Endothelial cell of umbilical vein (primary cell): ENCODE measurements around the gene SLC4A5. TPM values are rescaled to one million over a fixed set of nuclear protein-coding genes. Genes with fewer than 3 reads are reported as not detected.

Source experiments
- BruUV-seq: library from RNA; stranded (reverse); fragments of 400-500 nt; replicated peaks from 2 replicates; lab custom pipeline; 2021; lab: Mats Ljungman, UMichigan
- CTCF ChIA-PET: fragments of 300-600, 350-600 bp; sonication (Branson Sonifier 250); formaldehyde crosslinking; loops from one replicate; lab custom pipeline; 2021; ENCODE audit warnings: antibody characterized with exemption, inconsistent platforms; lab: Charles Lee
- POLR2A ChIA-PET: fragments of 300-600, 350-600 bp; sonication (Branson Sonifier 250); formaldehyde crosslinking; loops from one replicate; lab custom pipeline; 2021; ENCODE audit warnings: antibody characterized with exemption, inconsistent platforms; lab: Charles Lee
- DNase-seq: peaks from one replicate; pipeline ENCODE4 v3.0.0-alpha.2; 2011; ENCODE audit warnings: low read depth, low spot score
- FAIRE-seq: peaks from 2 replicates; lab custom pipeline; 2011; peaks lifted over from hg19 to GRCh38; lab: Jason Lieb, UNC
- H2AFZ ChIP-seq: 2 replicates; pipeline ENCODE4 v1.6.0; 2012; ENCODE audit warnings: low read depth, low read length, control low read depth, inconsistent platforms
- H3K27ac ChIP-seq: 2 replicates; pipeline ENCODE4 v1.5.1; 2011; ENCODE audit warnings: low read depth, mild to moderate bottlenecking, control low read depth, low read length, moderate library complexity; ENCODE audit not compliant: insufficient read depth
- H3K27me3 ChIP-seq, 2 experiments: 2 replicates each; pipeline versions ENCODE4 v1.6.0 to v1.6.1; 2011; ENCODE audit warnings: low read length in 2 of 2, mixed read lengths in 1 of 2; ENCODE audit not compliant: control insufficient read depth in 2 of 2, insufficient read depth in 2 of 2
- H3K36me3 ChIP-seq, 2 experiments: 2 replicates in 1 of 2; 3 replicates in 1 of 2; pipeline ENCODE4 v1.5.1; 2011; ENCODE audit warnings: low read length in 2 of 2, mild to moderate bottlenecking in 1 of 2, moderate library complexity in 1 of 2; ENCODE audit not compliant: control insufficient read depth in 2 of 2, insufficient read depth in 2 of 2; ENCODE audit errors: extremely low read depth in 1 of 2
- H3K4me1 ChIP-seq: 3 replicates; pipeline ENCODE4 v1.5.1; 2011; ENCODE audit warnings: mild to moderate bottlenecking, low read length; ENCODE audit not compliant: control insufficient read depth, insufficient read depth; ENCODE audit errors: extremely low read depth
- H3K4me2 ChIP-seq: 2 replicates; pipeline ENCODE4 v1.6.1; 2011; ENCODE audit warnings: low read length, control low read depth, mixed read lengths; ENCODE audit not compliant: insufficient read depth
- H3K4me3 ChIP-seq, 3 experiments: fragments of 200-600 bp in 1 of 3; sonication (generic), shearing (Covaris generic) in 1 of 3; replicated peaks in 1 of 3; 2 replicates each; pipeline ENCODE4 v1.5.1; 2011 to 2016; ENCODE audit warnings: control low read depth in 3 of 3, low read length in 3 of 3, mild to moderate bottlenecking in 2 of 3, inconsistent platforms in 1 of 3, low read depth in 1 of 3, moderate library complexity in 1 of 3; ENCODE audit not compliant: insufficient read depth in 1 of 3
- H3K79me2 ChIP-seq: 2 replicates; pipeline ENCODE4 v1.6.0; 2012; ENCODE audit warnings: low read length, inconsistent platforms; ENCODE audit not compliant: control insufficient read depth, insufficient read depth
- H3K9ac ChIP-seq: replicated peaks from 2 replicates; pipeline ENCODE3; 2011; ENCODE audit warnings: low read length, control low read depth; ENCODE audit not compliant: insufficient read depth; ENCODE audit errors: extremely low read depth
- H3K9me1 ChIP-seq: replicated peaks from 3 replicates; pipeline ENCODE4 v1.6.0; 2011; ENCODE audit warnings: mild to moderate bottlenecking, low read length; ENCODE audit not compliant: control insufficient read depth, insufficient read depth; ENCODE audit errors: extremely low read depth
- H3K9me3 ChIP-seq: replicated peaks from 2 replicates; pipeline ENCODE4 v1.5.1; 2012; ENCODE audit warnings: low read length, inconsistent platforms; ENCODE audit not compliant: control insufficient read depth, insufficient read depth
- H4K20me1 ChIP-seq: replicated peaks from 2 replicates; pipeline ENCODE3; 2011; ENCODE audit warnings: mild to moderate bottlenecking, low read length; ENCODE audit not compliant: control insufficient read depth, insufficient read depth; ENCODE audit errors: extremely low read depth
- EZH2 ChIP-seq: IDR thresholded peaks from 2 replicates; pipeline ENCODE4 v1.6.1; 2012; ENCODE audit warnings: borderline replicate concordance, low read depth, mild to moderate bottlenecking, moderate library complexity, low read length, inconsistent platforms; ENCODE audit not compliant: severe bottlenecking
- FOS ChIP-seq: IDR thresholded peaks from 2 replicates; pipeline ENCODE4 v1.6.1; 2011; ENCODE audit warnings: mild to moderate bottlenecking, low read length, moderate library complexity, borderline replicate concordance; ENCODE audit not compliant: insufficient read depth
- GATA2 ChIP-seq: IDR thresholded peaks from 2 replicates; pipeline ENCODE4 v1.7.0; 2011; ENCODE audit warnings: low read depth, mild to moderate bottlenecking, moderate library complexity, mixed read lengths, low read length; ENCODE audit not compliant: insufficient read length, insufficient read depth
- JUN ChIP-seq: IDR thresholded peaks from 2 replicates; pipeline ENCODE4 v1.6.1; 2011; ENCODE audit warnings: borderline replicate concordance, low read depth; ENCODE audit not compliant: insufficient read length, insufficient read depth
- MAX ChIP-seq: IDR thresholded peaks from 2 replicates; pipeline ENCODE4 v1.6.1; 2011; ENCODE audit not compliant: insufficient read depth, insufficient read length
- MYC ChIP-seq: IDR thresholded peaks from one replicate; pipeline ENCODE4 v1.6.1; 2011; ENCODE audit warnings: mild to moderate bottlenecking, low read depth, low read length
- POLR2A ChIP-seq: IDR thresholded peaks from 2 replicates; pipeline ENCODE4 v1.6.1; 2012; ENCODE audit warnings: low read depth, mild to moderate bottlenecking, control low read depth, low read length
- POLR2AphosphoS5 ChIP-seq: IDR thresholded peaks from 2 replicates; pipeline ENCODE4 v1.6.1; 2012; ENCODE audit warnings: low read depth, mild to moderate bottlenecking, control low read depth, low read length, moderate library complexity; ENCODE audit not compliant: insufficient read depth
- dilution Hi-C: fragments of 300-500 bp; cut with MboI; formaldehyde crosslinking; loops from one replicate; pipeline ENCODE4 v1.15.0; 2019; ENCODE audit warnings: low sequenced_read_pairs; ENCODE audit not compliant: extremely low pct_ligation_motif_present
- intact Hi-C: fragments of 100-400 bp; cut with micrococcal nuclease; formaldehyde crosslinking; loops from one replicate; pipeline ENCODE4 v1.10.0; 2022
- polyA plus RNA-seq, 4 experiments: library from polyadenylated mRNA; depleted of rRNA in 3 of 4; stranded (reverse) in 3 of 4; unstranded in 1 of 4; fragments of >200 nt; gene quantifications; 2 replicates each; pipeline versions ENCODE4 v1.2.1 to v1.2.3, GENCODE V29; 2011 to 2012; ENCODE audit warnings: missing spikeins in 1 of 4
- total RNA-seq: library from RNA; stranded (reverse); gene quantifications from 2 replicates; pipeline ENCODE4 v1.2.3, GENCODE V29; 2021
- TF ChIP-seq, protein P1 (sequence below), 2 donors: IDR thresholded peaks; 1 replicate in 1 of 2; 2 replicates in 1 of 2; pipeline ENCODE4 v1.5.1; 2011; ENCODE audit warnings: low read length in 2 of 2, mild to moderate bottlenecking in 2 of 2, moderate library complexity in 2 of 2, control low read depth in 1 of 2, inconsistent platforms in 1 of 2, low read depth in 1 of 2; ENCODE audit not compliant: insufficient read depth in 1 of 2; ENCODE audit errors: extremely low read depth in 1 of 2

Gene SLC4A5
- total and polyA plus RNA-seq, 2 donors (not counting 3 experiments of a cell fraction or from before 2014, with no cell fraction given), result 0.12 to 0.97 TPM

DNA sequence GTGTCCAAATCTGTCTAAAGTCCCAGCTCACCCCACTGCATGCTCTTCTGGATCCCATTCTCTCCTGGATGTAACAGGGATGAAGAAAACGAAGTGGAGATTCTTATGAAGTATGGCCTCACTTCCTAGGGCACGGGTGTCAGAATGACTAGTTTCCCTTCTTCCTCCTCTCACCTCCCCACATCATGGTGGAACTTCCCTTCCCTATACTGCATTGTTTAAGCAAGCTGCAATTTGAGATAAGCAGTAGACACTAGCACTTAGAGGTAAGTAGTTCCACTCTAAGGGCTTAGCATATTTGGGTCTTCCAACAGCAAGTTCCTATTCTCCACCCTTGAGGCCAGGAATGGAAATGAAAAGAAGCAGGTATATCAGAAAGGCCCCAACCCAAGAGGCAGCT, 29.7 kb downstream of the SLC4A5 start:
- dilution Hi-C loops (no loop called here), intact Hi-C loops (no loop called here)
- Histone ChIP-seq H3K27me3 (peaks cover 4% of the 10 kb centered on the region in 2 experiments), H3K79me2 (no peaks in the 10 kb centered on the region), H3K27ac (no peak overlapping the region), H3K9me1 (no peaks in the 10 kb centered on the region), H3K4me2 (no peak overlapping the region), H3K9ac (no peak overlapping the region), H3K4me3 (no peak overlapping the region), H3K9me3 (no peaks in the 10 kb centered on the region), H3K36me3 (no peaks in the 10 kb centered on the region), H4K20me1 (no peaks in the 10 kb centered on the region), H3K4me1 (no peaks in the 10 kb centered on the region), H2AFZ (no peak overlapping the region)
- POLR2A ChIA-PET, result no interaction called here
- FAIRE-seq, result no peak
- BruUV-seq, result no TSS peak
- DNase-seq, result no peak
- TF ChIP-seq MAX (no peak), POLR2A (no peak)
- TF ChIP-seq, protein P1, sequence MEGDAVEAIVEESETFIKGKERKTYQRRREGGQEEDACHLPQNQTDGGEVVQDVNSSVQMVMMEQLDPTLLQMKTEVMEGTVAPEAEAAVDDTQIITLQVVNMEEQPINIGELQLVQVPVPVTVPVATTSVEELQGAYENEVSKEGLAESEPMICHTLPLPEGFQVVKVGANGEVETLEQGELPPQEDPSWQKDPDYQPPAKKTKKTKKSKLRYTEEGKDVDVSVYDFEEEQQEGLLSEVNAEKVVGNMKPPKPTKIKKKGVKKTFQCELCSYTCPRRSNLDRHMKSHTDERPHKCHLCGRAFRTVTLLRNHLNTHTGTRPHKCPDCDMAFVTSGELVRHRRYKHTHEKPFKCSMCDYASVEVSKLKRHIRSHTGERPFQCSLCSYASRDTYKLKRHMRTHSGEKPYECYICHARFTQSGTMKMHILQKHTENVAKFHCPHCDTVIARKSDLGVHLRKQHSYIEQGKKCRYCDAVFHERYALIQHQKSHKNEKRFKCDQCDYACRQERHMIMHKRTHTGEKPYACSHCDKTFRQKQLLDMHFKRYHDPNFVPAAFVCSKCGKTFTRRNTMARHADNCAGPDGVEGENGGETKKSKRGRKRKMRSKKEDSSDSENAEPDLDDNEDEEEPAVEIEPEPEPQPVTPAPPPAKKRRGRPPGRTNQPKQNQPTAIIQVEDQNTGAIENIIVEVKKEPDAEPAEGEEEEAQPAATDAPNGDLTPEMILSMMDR (IDR thresholded peaks at IDR 0.05; ENCODE audit: extremely low read depth in 1 of 2, insufficient read depth in 1 of 2, low read depth in 1 of 2, low read length in 2 of 2), result no peak
- CTCF ChIA-PET, result interaction anchor here (1.6 to 2.7 kb wide), 2 partner anchors 22 to 64 kb away, joined by 6 to 16 read pairs; no protein-coding TSS in a partner anchor

- no peak overlapping the region for H2AFZ ChIP-seq
- no peak overlapping the region for H3K9ac ChIP-seq
- no TSS peak for BruUV-seq
- CTCF ChIA-PET, result no interaction called here
- no peak overlapping the region for H3K27ac ChIP-seq
- no peaks in the 10 kb centered on the region for H4K20me1 ChIP-seq
- peaks cover 4% of the 10 kb centered on the region in 2 experiments for H3K27me3 ChIP-seq
- dilution Hi-C loops, result no loop called here
- H3K79me2 ChIP-seq, result no peaks in the 10 kb centered on the region
- intact Hi-C loops, result no loop called here
- no peak overlapping the region for H3K4me3 ChIP-seq
- H3K36me3 ChIP-seq, result no peaks in the 10 kb centered on the region
- POLR2A ChIA-PET, result no interaction called here
- no peaks in the 10 kb centered on the region for H3K9me3 ChIP-seq
- TF ChIP-seq MYC (no peak), FOS (no peak), POLR2A (no peak), MAX (no peak), POLR2AphosphoS5 (no peak), EZH2 (no peak), JUN (no peak), GATA2 (no peak)
- TF ChIP-seq, protein P1 (IDR thresholded peaks at IDR 0.05; ENCODE audit: extremely low read depth in 1 of 2, insufficient read depth in 1 of 2, low read depth in 1 of 2, low read length in 2 of 2), result no peak
- H3K4me2 ChIP-seq, result no peak overlapping the region
- no peaks in the 10 kb centered on the region for H3K4me1 ChIP-seq
- no peaks in the 10 kb centered on the region for H3K9me1 ChIP-seq
- no peak for FAIRE-seq
- DNase-seq, result no peak
Measured at GRCh38 chr2:74312913-74313312, 30.3 kb downstream of the SLC4A5 start.
